Upper lobe of left lung (tissue), 6 donors: Measurements from ENCODE around the gene MARCO. TPM values are rescaled to one million over a fixed set of nuclear protein-coding genes. Genes with fewer than 3 reads are reported as not detected.

ENCODE experiments used
- ATAC-seq, 2 donors: fragments of 200-7000 bp; cut with Tn5 transposase; one replicate each; pipeline ENCODE4 v1.9.1; 2022; ENCODE audit warnings: mild to moderate bottlenecking in 2 of 2, moderate library complexity in 2 of 2; ENCODE audit not compliant: low FRiP score in 2 of 2
- DNase-seq, 2 donors: peaks; one replicate each; pipeline ENCODE4 v3.0.0-alpha.2; 2019 to 2020
- H3K27ac ChIP-seq, 4 donors: fragments of 200-600 bp; sonication (generic); one replicate each; pipeline ENCODE4 v1.5.1; 2016 to 2019
- H3K27me3 ChIP-seq, 4 donors: fragments of 200-600 bp; sonication (generic); one replicate each; pipeline ENCODE4 v1.5.1; 2017 to 2019
- H3K36me3 ChIP-seq, 4 donors: fragments of 200-600 bp; sonication (generic); one replicate each; pipeline ENCODE4 v1.5.1; 2016 to 2019
- H3K4me1 ChIP-seq, 4 donors: fragments of 200-600 bp; sonication (generic); one replicate each; pipeline ENCODE4 v1.5.1; 2018 to 2019
- H3K4me3 ChIP-seq, 4 donors: fragments of 200-600 bp; sonication (generic); one replicate each; pipeline ENCODE4 v1.5.1; 2017 to 2019; ENCODE audit warnings: mild to moderate bottlenecking in 2 of 4, moderate library complexity in 1 of 4
- H3K9me3 ChIP-seq, 4 donors: fragments of 200-600 bp; sonication (generic); one replicate each; pipeline ENCODE4 v1.5.1; 2018 to 2019
- CTCF ChIP-seq, 6 experiments: fragments of 450-650 bp in 4 of 6; fragments of 200-600 bp in 2 of 6; sonication (generic) in 2 of 6; IDR thresholded peaks; one replicate each; pipeline ENCODE4 v1.5.1; 2016 to 2019; ENCODE audit warnings: antibody characterized with exemption in 6 of 6
- EP300 ChIP-seq, 4 donors: sonication (generic); formaldehyde crosslinking; IDR thresholded peaks; one replicate each; pipeline ENCODE4 v1.5.1; 2017; ENCODE audit warnings: antibody characterized with exemption in 4 of 4, control low read depth in 2 of 4
- POLR2A ChIP-seq, 4 donors: fragments of 450-650 bp; IDR thresholded peaks; one replicate each; pipeline ENCODE4 v1.5.1; 2016 to 2017; ENCODE audit warnings: antibody characterized with exemption in 4 of 4, mild to moderate bottlenecking in 2 of 4
- POLR2AphosphoS5 ChIP-seq, 2 donors: sonication (generic); formaldehyde crosslinking; IDR thresholded peaks; one replicate each; pipeline ENCODE4 v1.5.1; 2017; ENCODE audit warnings: antibody characterized with exemption in 2 of 2
- WGBS, 2 donors: methylation state at CpG; one replicate each; pipeline ENCODE4 v1.1.5; 2017 to 2018; 5-methylcytosine and 5-hydroxymethylcytosine counted together
- total RNA-seq, 6 donors: library from RNA; depleted of rRNA in 4 of 6; stranded (reverse); fragments of >200 nt in 4 of 6; gene quantifications; one replicate each; pipeline versions ENCODE4 v1.1.0 to v1.2.1, GENCODE V29; 2016 to 2021
- donor health status: DM: no; HTN: no; CAD: no; lungs with moderate emphysema.
- donor health status: DM: no; HTN: yes; CAD: no; lungs with severe emphysema.

Gene MARCO
- total RNA-seq, 6 donors from 2014 or later, result 148 to 499 (median 316) TPM

GRCh38 chr2:119005555-119005954 is 63.6 kb downstream of the MARCO start:
- H3K27me3 ChIP-seq, result no peaks in the 10 kb centered on the region
- H3K9me3 ChIP-seq, result peaks cover 0 to 11% (median 3%) of the 10 kb centered on the region in 4 donors
- DNase-seq, result no peak
- no peak overlapping the region for H3K4me3 ChIP-seq
- no peak overlapping the region for H3K27ac ChIP-seq
- TF ChIP-seq POLR2AphosphoS5 (IDR thresholded peaks at IDR 0.05) (no peak), EP300 (IDR thresholded peaks at IDR 0.05) (no peak), CTCF (IDR thresholded peaks at IDR 0.05) (no peak), POLR2A (IDR thresholded peaks at IDR 0.05) (no peak)
- WGBS, 2 donors, result 61 to 84% methylated on average over 3 to 6 of the region's 6 CpGs
- peak; percentile 26 to 59 for ATAC-seq
- H3K36me3 ChIP-seq, result no peaks in the 10 kb centered on the region
- H3K4me1 ChIP-seq, result no peaks in the 10 kb centered on the region

GRCh38 chr2:119006441-119006840 is 64.4 kb downstream of the MARCO start:
- Histone ChIP-seq H3K9me3 (peaks cover 0 to 11% (median 3%) of the 10 kb centered on the region in 4 donors), H3K27me3 (no peaks in the 10 kb centered on the region), H3K36me3 (no peaks in the 10 kb centered on the region), H3K4me3 (no peak overlapping the region), H3K27ac (no peak overlapping the region), H3K4me1 (peaks cover 0 to 3% (median under 1%) of the 10 kb centered on the region in 4 donors)
- TF ChIP-seq CTCF (IDR thresholded peaks at IDR 0.05) (no peak), POLR2AphosphoS5 (IDR thresholded peaks at IDR 0.05) (no peak), EP300 (IDR thresholded peaks at IDR 0.05) (no peak), POLR2A (IDR thresholded peaks at IDR 0.05) (no peak)
- peak in 1 of 2 donors; percentile 39 for DNase-seq
- WGBS, 2 donors, result 85 to 92% methylated on average over 3 to 7 of the region's 7 CpGs
- peak in 1 of 2 donors; percentile 23 for ATAC-seq

GRCh38 chr2:119008108-119008507 is 66.1 kb downstream of the MARCO start:
- DNase-seq (no peak), ATAC-seq (no peak)
- H3K4me1 ChIP-seq, result peaks cover 0 to 4% (median 1%) of the 10 kb centered on the region in 4 donors
- H3K9me3 ChIP-seq, result peaks cover 0 to 11% (median 3%) of the 10 kb centered on the region in 4 donors
- no peak for TF ChIP-seq CTCF (IDR thresholded peaks at IDR 0.05)
- no peak for TF ChIP-seq POLR2AphosphoS5 (IDR thresholded peaks at IDR 0.05)
- no peak for TF ChIP-seq POLR2A (IDR thresholded peaks at IDR 0.05)
- no peak for TF ChIP-seq EP300 (IDR thresholded peaks at IDR 0.05)
- H3K27ac ChIP-seq, result no peak overlapping the region
- no peaks in the 10 kb centered on the region for H3K36me3 ChIP-seq
- no peak overlapping the region for H3K4me3 ChIP-seq
- H3K27me3 ChIP-seq, result no peaks in the 10 kb centered on the region
- WGBS, 2 donors, result 55 to 77% methylated on average over 2 of the region's 2 CpGs

GRCh38 chr2:119009110-119009509 is 67.1 kb downstream of the MARCO start:
- no peak overlapping the region for H3K27ac ChIP-seq
- 73 to 78% methylated on average over 3 of the region's 3 CpGs for WGBS, 2 donors

More at GRCh38 chr2:119009110-119009509, 67.1 kb downstream of the MARCO start:
- no peaks in the 10 kb centered on the region for H3K36me3 ChIP-seq
- H3K27me3 ChIP-seq, result no peaks in the 10 kb centered on the region
- peaks cover 0 to 4% (median 1%) of the 10 kb centered on the region in 4 donors for H3K4me1 ChIP-seq
- TF ChIP-seq CTCF (IDR thresholded peaks at IDR 0.05), result no peak
- TF ChIP-seq POLR2AphosphoS5 (IDR thresholded peaks at IDR 0.05), result no peak
- no peak for TF ChIP-seq EP300 (IDR thresholded peaks at IDR 0.05)
- no peak for TF ChIP-seq POLR2A (IDR thresholded peaks at IDR 0.05)
- ATAC-seq (no peak), DNase-seq (no peak)
- H3K4me3 ChIP-seq, result no peak overlapping the region
- H3K9me3 ChIP-seq, result peaks cover 0 to 6% (median 1%) of the 10 kb centered on the region in 4 donors
